ENCODE results near the gene APOBR. TPM values are rescaled to one million over a fixed set of nuclear protein-coding genes. Genes with fewer than 3 reads are reported as not detected.

Gene APOBR
- total RNA-seq, 1 donor from 2014 or later: not detected

Other genes with a start within 250 kb of the APOBR start
- 4.6 and 16.4 TPM in 2 replicates for gene SBK1, start 202.1 kb upstream of the APOBR start, total RNA-seq (ENCODE audit: low replicate concordance)
- gene NPIPB6, start 131.1 kb upstream of the APOBR start, total RNA-seq (ENCODE audit: low replicate concordance): 1.3 and 6.2 TPM in 2 replicates
- gene EIF3CL, start 90.8 kb upstream of the APOBR start, total RNA-seq (ENCODE audit: low replicate concordance): 58.1 and 104 TPM in 2 replicates
- not detected in 2 replicates for gene NPIPB7, start 22.3 kb upstream of the APOBR start, total RNA-seq (ENCODE audit: low replicate concordance)
- 4.4 and 21.2 TPM in 2 replicates for gene CLN3, start 2.6 kb upstream of the APOBR start, total RNA-seq (ENCODE audit: low replicate concordance)
- gene IL27, start 12.2 kb downstream of the APOBR start, total RNA-seq (ENCODE audit: low replicate concordance): not detected in 2 replicates
- 0.03 TPM in 1 of 2 replicates, not detected in the other for gene NUPR1, start 44.3 kb downstream of the APOBR start, total RNA-seq (ENCODE audit: low replicate concordance)
- gene SGF29, start 59.3 kb downstream of the APOBR start, total RNA-seq (ENCODE audit: low replicate concordance): 5.3 and 16.4 TPM in 2 replicates
- gene SULT1A2, start 102.4 kb downstream of the APOBR start, total RNA-seq (ENCODE audit: low replicate concordance): 0.12 TPM in 1 of 2 replicates, not detected in the other
- gene SULT1A1, start 115.4 kb downstream of the APOBR start, total RNA-seq (ENCODE audit: low replicate concordance): 2.3 and 4.2 TPM in 2 replicates
- not detected in 2 replicates for gene NPIPB8, start 143.4 kb downstream of the APOBR start, total RNA-seq (ENCODE audit: low replicate concordance)
- 172 and 237 TPM in 2 replicates for gene EIF3C, start 216.8 kb downstream of the APOBR start, total RNA-seq (ENCODE audit: low replicate concordance)

All from neural progenitor cell (in vitro differentiated cells).